ENCODE measurements around the gene CCDC80.

GRCh38 chr3:112640930-112641801, at the start of gene CCDC80:
- no peak for TF ChIP-seq CTCF (IDR thresholded peaks at IDR 0.05; ENCODE audit: insufficient read depth, low read length)
- no peak for TF ChIP-seq POLR2AphosphoS5 (IDR thresholded peaks at IDR 0.05; ENCODE audit: low read depth)
- no peak for TF ChIP-seq REST (IDR thresholded peaks at IDR 0.05; ENCODE audit: insufficient replicate concordance, low read depth)

All from HL-60 (cell line).